D721Med (cell line): ENCODE data around the gene GOLGA8J.
"Not testable (repeated sequence)": the region's sequence is repeated elsewhere in the genome, so short reads cannot be mapped to it uniquely, and the experiment has no call there.

ENCODE experiments used
- DNase-seq: peaks from one replicate; pipeline ENCODE4 v3.0.0; 2011; ENCODE audit warnings: low spot score; ENCODE audit not compliant: insufficient read length
- FAIRE-seq: peaks from 2 replicates; lab custom pipeline; 2011; peaks lifted over from hg19 to GRCh38; lab: Jason Lieb, UNC
- CTCF ChIP-seq: IDR thresholded peaks from 2 replicates; pipeline ENCODE4 v1.5.1; 2012; ENCODE audit warnings: mild to moderate bottlenecking, control low read depth; ENCODE audit not compliant: insufficient read depth; ENCODE audit errors: missing control alignments

GOLGA8J gene, protein sequence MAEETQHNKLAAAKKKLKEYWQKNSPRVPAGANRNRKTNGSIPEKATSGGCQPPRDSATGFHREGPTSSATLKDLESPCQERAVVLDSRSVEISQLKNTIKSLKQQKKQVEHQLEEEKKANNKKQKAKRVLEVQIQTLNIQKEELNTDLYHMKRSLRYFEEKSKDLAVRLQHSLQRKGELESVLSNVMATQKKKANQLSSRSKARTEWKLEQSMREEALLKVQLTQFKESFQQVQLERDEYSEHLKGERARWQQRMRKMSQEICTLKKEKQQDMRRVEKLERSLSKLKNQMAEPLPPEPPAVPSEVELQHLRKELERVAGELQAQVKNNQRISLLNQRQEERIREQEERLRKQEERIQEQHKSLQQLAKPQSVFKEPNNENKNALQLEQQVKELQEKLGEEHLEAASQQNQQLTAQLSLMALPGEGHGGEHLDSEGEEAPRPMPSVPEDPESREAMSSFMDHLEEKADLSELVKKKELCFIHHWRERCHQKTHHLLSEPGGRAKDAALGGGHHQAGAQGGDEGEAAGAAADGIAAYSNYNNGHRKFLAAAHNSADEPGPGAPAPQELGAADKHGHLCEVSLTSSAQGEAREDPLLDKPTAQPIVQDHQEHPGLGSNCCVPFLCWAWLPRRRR

DNA sequence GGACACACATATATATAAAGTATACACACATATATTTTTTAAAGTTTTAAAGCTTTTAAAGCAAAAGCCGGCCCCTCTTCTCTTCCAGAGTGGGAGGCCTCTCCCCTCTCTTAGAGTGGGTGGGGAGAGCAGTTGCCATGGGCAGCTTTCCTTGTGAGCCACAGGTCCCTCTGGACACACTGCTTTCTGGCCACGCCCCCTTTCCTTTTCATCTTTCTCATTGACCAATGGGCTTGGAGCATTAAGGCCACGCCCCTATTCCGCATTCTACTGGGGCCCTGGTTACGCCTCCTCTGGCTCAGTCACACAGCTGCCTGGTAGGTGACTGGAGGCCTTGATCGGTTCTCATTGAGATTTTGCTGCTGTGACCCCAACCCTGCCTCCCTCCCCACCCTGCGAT, at the start of gene GOLGA8J:
Gene GOLGA8J (plus strand): TSS at position 301 of the 400 bp plus-strand sequence. CDS start 98 bp downstream, at position 399.
- not testable (repeated sequence) for DNase-seq, FAIRE-seq

GRCh38 chr15:30033211-30033610, 49.5 kb upstream of the GOLGA8J start:
- no peak for TF ChIP-seq CTCF
- no peak for DNase-seq
- FAIRE-seq = no peak

GRCh38 chr15:30033763-30034162, 49.0 kb upstream of the GOLGA8J start:
- DNase-seq (no peak), FAIRE-seq (no peak)
- TF ChIP-seq CTCF = no peak

DNA sequence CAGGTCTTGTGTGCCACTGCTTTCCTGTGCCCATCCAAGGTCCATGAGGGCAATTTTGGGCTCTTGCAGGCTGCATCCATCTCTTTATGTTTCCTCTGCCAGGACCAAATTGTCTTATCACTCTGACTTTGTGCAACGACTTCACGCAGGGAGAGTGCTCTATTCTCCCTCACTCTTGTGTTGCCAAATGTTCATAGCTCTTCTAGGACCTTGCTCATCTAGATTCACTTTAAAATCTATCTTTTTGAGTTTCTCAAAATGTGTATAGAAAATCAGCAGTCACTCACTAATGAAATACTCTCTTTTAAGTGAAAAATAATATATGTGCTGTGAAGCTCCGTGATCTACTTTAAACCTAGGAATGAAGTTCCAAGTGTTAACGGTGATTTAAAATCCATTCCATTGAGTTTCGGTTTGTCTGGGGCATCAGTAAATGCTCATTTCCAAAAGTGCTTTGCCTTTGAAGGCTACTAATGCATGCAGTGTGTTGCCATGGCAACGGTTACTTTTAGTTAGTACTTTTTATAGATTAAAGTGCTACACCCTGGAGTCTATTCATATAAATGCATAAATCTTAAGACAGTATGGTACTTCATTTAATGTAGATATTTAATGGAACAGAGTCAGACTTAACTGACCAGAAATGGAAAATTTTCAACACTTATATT, 46.6 kb upstream of the GOLGA8J start:
- FAIRE-seq = no peak
- DNase-seq = no peak
- no peak for TF ChIP-seq CTCF

- DNase-seq (no peak), FAIRE-seq (no peak)
- TF ChIP-seq CTCF = no peak
Measured at GRCh38 chr15:30038667-30039523, 43.9 kb upstream of the GOLGA8J start.

DNA sequence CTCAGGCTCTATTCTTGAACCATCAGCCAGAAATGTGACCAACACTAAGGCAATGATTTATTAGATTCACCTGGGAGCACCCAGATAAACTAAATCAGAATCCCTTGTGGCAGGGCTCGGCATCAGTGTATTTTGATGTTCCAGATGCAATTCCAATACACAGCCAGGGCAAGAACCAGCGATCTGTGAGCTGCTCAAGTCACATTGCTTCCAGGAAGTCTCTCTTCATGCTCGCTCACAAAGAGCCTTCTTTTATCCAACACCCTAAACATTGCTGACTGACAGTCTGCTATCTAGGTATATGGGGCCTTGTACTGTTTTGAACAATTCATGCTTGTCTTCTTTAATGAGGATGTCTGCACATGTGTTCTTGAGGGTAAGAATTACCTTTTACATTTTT, 40.9 kb upstream of the GOLGA8J start:
- DNase-seq (no peak), FAIRE-seq (no peak)
- no peak for TF ChIP-seq CTCF

DNA sequence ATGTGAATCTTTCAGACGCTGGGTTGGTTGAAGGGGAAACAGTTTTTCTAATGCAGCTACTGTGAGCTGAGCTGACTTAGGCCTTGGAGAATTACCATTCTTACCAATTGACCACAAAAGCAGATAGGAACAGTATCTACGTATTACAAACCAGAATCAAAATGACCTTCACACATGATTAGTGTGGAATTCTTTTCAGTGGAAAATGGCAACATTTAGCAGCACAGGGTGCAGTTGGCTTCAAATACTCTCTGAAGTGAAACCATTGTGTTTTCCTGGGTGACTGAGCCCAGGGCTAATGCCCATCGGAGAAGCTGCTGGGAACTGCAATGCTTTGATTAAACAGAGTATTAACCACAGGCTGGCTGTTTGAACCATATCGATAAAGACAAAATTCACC, 40.2 kb upstream of the GOLGA8J start:
- FAIRE-seq (no peak), DNase-seq (no peak)
- TF ChIP-seq CTCF = no peak
